ENCODE measurements around the gene CYP4F11.
A peak's percentile ranks its signal among the peaks of the same experiment; 100 is the strongest.
"Not testable (repeated sequence)": the region's sequence is repeated elsewhere in the genome, so short reads cannot be mapped to it uniquely, and the experiment has no call there.

The CYP4F11 gene, protein sequence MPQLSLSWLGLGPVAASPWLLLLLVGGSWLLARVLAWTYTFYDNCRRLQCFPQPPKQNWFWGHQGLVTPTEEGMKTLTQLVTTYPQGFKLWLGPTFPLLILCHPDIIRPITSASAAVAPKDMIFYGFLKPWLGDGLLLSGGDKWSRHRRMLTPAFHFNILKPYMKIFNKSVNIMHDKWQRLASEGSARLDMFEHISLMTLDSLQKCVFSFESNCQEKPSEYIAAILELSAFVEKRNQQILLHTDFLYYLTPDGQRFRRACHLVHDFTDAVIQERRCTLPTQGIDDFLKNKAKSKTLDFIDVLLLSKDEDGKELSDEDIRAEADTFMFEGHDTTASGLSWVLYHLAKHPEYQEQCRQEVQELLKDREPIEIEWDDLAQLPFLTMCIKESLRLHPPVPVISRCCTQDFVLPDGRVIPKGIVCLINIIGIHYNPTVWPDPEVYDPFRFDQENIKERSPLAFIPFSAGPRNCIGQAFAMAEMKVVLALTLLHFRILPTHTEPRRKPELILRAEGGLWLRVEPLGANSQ

DNA sequence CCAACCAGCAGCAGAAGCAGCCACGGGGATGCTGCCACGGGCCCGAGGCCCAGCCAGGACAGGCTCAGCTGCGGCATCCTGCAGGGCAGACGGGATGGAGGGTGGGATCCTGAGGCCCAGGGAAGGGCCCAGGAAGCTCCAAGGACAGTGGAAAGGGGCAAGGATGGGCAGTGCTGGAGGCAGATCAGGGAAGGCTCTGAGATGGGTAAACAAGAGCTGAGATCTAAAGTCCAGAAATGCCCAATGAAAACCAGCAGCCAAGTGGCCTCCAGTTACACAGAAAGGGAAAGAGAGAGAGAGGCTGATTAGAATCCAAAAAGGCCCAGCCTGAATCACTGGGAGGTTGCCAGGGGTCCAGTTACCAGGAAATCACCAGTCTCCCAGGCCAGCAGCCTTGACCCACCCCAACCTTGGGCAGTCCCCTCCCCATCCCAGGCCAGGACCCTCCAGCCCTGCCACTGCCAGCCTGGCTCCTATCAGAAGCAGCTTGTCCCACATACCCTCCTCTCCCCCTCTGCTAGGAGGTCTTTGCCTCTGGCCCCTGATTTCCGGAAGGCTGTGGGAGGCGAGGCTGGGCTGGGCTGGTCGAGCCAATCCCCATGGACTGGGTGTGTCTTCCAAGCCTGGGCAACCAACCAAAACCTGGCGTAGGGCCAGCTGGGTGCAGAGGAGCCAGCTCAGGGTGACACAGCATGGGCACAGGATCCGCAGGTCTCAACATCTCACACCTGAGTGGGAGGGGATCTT is at the start of gene CYP4F11:
Gene CYP4F11 (minus strand): TSS at position 198 of the 747 bp plus-strand sequence. CDS start 121 bp downstream, at position 77.
- DNase-seq = peak; percentile 6

DNA sequence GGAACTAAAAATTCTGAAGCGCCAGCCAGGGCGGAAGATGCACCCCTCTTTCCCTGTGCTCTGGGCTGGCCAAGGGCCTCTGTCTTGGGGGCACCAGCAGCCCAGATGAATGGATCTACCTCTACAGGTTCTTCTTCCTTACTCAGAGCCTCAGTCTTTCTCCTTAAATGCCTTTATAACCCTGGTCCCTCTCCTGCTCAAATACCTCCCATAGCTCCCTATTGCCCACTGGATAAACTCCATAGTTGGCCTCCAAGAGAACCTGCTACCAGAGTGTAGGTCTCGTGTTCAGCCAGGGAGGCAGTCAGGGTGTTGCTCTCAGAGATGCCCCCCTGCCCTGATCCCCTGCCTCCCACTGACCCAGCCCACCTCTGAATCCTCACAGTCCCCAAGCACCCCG is 45.0 kb upstream of the CYP4F11 start:
- no peak for DNase-seq

DNA sequence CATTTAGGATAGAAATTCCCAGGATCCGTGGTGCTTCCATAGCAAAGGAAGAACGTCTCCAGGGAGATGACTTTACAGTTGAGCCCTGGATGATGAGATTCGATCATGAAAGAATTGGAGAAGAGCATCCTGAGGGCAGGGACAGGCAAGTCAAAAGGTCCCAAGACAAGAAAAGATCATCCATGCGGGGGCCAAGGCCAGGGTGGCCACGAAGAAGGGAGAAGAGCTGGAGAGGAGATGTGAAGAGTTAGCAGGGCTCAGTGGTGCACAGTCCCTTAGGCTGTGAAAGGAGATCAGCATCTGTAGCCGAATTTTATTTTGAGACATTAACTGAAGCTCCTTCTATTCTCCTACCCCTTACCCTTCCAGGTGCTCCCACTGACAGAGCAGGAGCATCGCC is 43.4 kb upstream of the CYP4F11 start:
- DNase-seq = no peak

DNA sequence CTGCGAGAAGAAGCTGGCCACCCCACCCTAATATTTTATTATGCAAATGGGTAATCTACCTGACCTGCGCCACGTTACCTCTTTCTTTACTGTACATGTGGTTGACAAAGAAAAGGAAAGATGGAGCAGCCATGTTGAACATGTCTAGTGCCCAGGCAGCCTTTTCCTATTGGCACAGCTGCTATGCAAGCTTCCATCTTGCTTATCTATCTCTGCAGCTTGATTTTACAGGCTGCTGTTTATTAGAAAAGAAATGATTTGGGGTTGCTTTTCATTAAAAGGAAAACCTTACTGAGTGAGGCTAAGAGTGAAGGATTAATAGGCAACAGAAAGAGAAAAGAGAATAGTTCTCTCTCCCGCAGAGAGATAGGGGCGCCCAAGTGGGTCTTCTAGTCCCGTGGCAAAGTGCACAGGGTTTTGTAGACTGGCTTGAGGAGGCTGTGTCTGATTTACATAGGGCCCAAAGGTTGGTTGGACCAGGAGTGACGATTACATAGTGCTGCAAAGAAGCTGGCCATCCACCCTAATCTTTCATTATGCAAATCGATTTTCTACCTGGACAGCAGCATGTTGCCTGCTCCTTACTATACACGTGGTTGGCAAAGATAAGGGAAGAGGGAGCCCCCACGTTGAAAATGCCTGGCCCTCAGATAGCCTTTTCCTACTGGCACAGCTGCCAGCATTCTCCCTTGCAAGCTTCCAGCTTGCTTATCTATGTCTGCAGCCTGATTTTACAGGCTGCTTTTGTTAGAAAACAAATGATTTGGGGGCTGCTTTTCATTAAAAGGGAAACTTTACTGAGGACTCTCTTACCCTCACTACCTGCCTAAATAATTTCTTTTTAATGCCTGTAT is 42.7 kb upstream of the CYP4F11 start:
- DNase-seq = no peak

DNA sequence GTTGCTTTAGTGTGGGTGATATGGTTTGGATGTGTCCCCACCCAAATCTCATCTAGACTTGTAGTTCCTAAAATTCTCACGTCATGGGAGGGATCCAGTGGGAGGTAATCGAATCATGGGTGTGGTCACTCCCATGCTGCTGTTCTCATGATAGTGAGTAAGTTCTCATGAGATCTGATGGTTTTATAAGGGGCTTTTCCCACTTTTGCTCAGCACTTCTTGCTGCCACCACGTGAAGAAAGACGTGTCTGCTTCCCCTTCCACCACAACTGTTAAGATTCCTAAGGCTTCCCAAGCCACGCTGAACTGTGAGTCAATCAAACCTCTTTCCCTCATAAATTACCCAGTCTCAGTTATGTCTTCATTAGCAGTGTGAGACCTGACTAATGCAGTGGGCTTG is 40.5 kb upstream of the CYP4F11 start:
- DNase-seq = no peak

DNA sequence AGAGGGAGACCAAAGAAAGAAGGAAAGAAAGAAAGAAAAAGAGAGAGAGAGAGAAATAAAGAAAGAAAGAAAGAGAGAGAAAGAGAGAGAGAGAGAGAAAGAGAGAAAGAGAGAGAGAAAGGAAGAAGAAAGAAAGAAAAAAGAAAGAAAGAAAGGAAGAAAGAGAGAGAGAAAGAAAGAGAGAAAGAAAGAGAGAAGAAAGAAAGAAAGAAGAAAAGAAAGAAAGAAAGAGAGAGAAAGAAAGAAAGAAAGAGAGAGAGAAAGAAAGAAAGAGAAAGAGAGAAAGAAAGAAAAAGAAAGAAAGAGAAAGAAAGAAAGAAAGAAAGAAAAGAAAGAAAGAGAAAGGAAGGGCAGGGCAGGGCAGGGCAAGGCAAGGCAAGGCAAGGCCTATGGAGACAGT is 37.7 kb upstream of the CYP4F11 start:
- DNase-seq = not testable (repeated sequence)

DNA sequence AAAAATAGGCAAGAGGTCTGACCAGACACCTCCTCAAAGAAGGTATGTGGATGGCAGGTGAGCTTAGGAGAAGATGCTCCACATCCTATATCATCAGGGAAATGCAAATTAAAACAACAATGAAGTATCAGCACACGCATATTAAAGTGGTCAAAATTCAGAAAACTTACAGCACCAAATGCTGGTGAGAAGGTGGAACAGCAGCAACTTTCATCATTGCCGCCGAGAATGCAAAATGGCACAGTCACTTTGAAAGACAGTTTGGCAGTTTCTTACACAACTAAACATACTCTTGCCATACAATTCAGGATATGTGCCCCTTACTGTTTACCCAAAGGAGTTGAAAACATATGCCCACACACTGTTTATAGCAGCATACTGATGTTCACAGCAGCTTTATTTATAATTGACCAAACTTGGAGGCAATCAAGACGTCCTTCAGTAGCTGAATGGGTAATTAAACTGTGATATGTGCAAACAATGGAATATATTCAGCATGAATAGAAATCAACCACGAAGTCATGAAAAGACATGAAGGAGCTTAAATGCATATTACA is 37.0 kb upstream of the CYP4F11 start:
- peak; percentile 2 for DNase-seq

DNA sequence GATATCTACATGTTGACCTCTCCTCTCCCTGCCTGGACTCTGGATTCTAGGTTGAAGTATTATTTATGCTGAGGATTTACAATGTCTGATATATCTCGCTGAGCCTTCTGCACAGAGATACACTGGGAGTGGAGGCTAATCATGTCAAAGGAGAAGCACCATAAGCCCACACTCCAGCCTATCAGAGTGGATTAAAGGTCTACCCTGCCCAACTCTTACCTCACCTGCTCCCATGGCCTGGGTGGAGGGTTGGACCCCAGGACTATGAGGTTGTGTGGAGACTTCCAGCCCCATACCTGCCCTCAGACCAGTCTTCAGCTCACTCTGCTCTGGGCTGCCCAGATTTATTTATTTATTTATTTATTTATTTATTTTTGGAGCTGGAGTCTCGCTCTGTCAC is 29.9 kb upstream of the CYP4F11 start:
- no peak for DNase-seq

DNA sequence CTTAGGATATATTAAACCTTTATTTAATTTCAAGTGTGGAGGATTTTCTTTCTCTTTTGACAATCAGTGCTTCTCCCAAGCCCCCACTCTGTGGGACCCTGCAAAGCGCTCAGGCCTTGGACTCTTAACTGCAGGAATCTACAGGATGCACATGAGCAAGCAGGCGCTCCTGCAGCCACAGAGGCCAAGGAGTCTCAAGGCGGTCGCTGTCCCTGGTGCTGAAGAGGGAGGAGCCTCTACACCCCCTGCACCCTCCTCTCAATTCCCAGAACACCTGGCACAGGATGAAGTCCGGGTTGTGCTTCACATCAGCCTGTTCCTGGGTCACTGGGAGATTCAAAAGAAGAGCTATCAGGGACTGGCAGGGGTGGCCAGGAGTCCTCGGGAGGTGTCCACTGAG is 28.0 kb upstream of the CYP4F11 start:
- no peak for DNase-seq

DNA sequence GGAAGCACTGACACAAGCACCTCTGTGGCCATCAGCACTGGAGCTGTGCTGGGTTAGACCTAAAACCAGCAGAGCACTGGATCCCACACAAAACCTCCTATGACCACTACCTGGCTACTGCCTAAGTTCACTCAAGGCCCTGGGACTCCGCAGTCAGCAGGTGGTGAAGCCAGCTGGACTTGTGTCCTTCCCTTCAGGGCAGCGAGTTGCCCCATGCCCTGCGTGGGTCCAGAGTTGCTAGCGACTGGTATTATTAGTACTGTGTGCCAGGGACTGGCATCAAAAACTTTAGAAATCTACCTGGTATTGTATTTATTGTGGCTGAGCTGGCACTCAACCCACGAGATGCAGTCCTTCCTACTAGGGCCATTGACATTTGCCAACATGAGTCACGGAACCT is 20.5 kb upstream of the CYP4F11 start:
- no peak for DNase-seq

DNA sequence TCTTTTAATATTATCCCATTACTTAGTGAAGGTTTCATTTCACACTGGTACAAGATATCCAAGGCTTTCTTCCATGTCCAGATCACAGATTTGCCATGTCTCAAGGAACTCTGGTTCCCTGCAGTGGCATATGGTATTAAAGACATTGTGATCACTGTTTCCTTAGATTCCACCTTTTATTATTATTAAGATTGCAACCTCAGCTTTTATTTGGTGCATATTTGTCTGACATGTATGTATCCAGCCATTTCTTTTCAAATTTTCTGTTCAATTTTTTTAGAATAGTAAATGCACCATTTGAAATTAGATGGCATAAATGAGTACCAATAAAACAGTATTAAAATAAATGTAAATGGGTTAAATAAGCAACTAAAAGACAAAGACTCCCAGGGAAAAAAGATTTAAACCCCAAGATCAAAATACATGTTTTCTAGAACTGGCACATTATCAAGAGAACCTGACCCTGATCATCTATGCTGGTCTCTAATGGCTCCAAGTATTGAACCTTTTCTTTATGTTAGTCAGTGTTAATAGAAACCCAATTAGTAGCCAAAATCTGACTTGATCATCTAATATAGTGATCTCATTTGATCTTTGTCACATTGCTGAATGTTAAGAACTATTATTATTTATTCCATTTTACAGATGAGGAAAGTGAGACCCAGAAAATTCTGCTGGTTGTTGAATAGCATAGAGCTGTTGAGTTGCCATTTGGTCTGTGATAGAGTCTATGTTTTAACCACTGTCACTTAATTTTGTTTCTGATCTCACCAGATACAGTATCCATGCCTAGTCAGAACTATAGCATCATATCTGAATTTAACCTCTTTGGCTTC is 14.1 kb upstream of the CYP4F11 start, which contains the start of gene OR10H4:
Gene OR10H4 (plus strand): TSS at position 786 of the 836 bp plus-strand sequence. CDS start 0 bp downstream, at position 786.
- DNase-seq = no peak

DNA sequence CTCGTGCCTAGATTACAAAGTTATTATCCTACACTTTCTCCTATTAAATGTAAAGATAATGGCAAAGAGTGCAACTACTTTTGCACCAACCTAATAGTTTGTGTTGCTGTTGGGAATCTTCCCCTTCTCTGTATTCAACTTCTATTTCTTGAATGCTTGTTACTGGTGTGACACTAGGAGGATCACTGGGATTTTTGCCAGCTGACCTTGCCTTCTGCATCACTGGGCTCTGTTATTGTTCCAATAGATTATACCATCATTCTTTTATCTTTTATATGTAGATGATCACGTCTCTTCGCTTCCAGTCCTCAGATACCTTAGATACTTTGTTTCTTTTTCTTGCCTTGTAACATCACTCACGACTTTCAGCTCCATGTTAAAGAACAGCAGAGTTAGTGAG is 11.0 kb upstream of the CYP4F11 start:
- no peak for DNase-seq

DNA sequence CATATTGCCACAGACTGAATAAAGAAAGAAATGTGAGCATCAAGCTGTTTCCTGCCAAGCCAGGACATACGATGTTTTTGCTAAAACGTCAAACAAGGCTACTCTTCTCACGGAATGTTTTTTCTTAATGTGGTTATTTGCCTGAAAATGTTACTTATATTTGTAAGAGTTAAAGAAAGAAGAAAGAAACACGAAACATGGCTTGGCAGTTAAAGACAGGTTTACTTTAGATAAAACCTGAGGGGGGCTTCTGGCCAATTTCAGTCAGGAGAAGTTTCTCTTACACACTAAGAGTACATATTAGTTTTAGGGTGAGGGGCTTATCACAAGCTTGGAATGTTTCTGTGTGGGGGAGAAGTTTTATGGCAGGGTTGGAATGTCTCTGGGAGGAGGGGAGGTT is 10.1 kb upstream of the CYP4F11 start:
- DNase-seq = no peak

DNA sequence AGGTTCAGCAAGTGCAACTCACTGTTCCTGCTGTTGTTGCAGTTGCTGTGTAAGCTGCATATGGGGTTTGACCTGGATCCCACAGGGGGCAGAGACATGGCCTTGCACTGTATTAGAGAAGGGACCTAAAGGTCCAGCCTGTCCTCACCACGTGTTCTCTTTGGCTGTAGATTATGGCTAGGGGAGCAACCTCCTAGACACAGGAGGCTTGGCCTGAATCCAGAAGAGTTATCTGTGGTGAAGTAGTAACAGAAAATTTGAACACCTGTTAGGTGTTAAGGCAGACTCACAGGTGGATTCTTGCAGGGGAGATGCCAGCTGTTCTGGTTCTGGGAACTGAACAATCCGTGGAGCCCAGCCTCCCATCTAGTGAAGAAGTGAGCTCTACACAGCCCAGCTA is 3.4 kb upstream of the CYP4F11 start:
- DNase-seq = no peak

DNA sequence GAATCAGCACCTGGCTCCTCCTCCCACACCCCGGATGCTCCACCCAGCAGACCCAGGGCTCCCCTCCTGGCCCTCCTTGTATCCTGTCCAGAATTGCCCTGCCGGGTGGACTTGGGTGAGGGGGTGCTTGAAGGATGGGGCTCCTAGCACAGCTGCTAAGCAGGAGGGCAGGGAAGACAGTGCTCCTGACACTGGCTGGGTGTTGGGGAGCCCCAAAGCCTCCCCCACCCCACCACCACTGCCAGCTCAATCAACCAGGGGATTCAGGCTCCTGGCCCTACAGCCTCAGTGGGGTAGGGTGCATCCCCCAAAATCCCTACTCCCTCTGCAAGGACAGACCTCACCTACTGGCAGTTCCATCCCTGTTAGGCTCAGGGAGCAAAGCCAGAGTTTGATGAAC is 2.6 kb upstream of the CYP4F11 start:
- DNase-seq = no peak

DNA sequence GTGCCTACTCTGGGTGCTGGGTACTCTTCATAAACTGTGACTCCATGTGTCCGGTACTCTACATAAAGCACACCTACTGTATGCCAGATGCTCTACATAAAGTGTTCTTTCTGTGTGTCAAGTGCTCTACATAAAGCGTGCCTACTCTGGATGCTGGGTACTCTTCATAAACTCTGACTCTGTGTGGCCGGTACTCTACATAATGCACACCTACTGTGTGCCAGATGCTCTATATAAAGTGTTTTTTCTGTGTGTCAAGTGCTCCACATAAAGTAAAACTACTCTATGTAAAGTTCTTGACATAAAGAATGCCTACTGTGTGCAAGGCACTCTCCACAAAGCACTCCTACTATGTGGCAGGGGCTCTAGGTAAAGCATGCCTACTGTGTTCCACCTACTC is 1.8 kb upstream of the CYP4F11 start:
- DNase-seq = no peak

DNA sequence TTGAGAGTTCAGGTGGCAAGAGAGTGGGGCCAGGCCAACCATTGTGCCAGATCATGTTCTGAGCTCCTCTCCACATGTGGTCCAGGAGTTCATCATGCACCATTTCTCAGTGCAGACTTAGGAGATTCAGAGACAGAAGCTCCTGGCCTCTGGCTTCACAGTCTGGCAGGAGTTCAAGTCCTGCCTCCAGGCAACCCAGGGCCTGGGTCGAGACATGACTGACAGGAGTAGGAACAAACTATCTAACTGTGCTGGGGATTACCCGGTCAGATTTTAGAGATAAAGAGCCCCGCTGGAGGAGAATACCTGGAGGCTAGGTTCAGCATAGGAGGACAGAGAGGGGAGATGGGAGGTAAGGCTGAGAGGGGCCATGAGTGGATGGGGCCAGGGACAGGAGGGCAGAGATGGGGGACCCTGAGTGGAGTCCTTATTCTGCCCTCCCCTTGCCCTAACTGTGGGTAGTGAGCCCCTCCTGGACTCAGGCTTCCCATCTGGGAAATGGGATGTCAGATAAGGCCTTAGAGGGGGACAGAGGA is 906 bp upstream of the CYP4F11 start:
- DNase-seq = no peak

DNA sequence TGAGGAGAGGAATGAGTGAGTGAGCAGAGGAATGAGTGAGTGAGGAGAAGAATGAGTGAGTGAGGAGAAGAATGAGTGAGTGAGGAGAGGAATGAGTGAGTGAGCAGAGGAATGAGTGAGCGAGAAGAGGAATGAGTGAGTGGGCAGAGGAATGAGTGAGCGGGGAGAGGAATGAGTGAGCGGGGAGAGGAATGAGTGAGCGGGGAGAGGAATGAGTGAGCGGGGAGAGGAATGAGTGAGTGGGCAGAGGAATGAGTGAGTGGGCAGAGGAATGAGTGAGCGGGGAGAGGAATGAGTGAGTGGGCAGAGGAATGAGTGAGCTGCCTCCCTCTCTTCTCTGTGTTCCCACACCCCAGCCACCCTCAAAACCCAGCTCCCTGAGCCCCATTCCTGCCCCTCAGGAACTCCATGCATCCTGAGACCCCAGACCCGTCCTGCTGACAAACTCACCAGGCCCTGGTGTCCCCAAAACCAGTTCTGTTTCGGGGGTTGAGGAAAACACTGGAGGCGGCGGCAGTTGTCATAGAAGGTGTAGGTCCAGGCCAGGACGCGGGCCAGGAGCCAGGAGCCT is 483 bp downstream of the CYP4F11 start:
- not testable (repeated sequence) for DNase-seq

DNA sequence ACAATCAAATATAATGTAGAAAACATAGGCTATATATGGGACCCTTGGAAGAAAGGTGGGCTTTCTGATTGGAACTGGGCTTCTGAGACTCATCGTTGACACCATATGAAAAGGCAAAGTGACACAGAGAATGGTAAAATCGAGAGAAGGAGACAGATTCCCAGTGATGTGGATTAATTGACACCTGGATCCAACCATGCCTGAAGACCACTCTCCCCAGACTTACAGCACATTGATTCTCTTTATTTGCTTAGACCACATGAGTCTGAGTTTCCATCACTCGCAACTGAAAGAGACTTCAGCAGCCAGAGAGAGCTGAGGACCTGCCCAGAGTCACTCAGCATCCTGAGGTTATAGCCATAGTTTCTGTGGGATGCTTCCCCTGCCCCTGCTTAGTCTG is 6.0 kb downstream of the CYP4F11 start:
- DNase-seq = no peak

DNA sequence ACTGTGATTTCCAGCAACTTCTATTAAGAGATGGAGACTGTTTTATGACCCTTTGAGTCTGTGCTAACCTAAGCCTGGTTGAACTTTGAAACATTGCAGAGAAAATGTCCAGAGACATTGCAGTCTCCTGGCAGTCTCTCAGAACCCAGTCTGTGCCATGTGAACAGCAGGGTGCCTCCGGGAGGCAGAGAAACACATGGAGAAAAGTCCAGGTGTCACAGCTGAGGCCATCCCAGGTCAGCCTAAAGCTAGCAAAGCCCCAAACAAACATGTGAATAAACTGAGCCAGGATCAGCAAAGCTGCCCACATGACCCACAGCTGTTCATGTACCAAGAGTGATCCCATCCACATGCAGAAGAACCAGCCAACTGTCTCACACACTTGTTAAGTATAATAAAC is 7.8 kb downstream of the CYP4F11 start:
- DNase-seq = no peak

DNA sequence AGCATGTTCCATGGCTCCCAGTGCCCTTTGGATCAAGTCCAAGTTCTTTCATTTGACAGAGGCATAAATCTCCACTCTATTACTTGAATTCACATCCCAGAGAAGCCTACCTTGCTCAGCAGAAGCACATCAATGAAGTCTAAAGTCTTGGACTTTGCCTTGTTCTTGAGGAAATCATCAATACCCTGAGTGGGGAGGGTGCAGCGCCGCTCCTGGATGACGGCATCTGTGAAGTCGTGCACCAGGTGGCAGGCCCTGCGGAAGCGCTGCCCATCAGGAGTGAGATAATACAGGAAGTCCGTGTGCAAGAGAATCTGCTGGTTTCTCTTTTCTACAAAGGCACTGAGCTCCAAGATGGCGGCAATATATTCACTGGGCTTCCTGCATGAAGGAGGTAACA is 10.6 kb downstream of the CYP4F11 start:
- no peak for DNase-seq

Measured in NCI-H1105 treated with DMSO at 0.1 percent for 48 hours (cell line).